Upper lobe of left lung (tissue), 6 donors: ENCODE measurements around the gene PARD3B. TPM values are rescaled to one million over a fixed set of nuclear protein-coding genes. Genes with fewer than 3 reads are reported as not detected.

ENCODE experiments used
- ATAC-seq, 2 donors: fragments of 200-7000 bp; cut with Tn5 transposase; one replicate each; pipeline ENCODE4 v1.9.1; 2022; ENCODE audit warnings: mild to moderate bottlenecking in 2 of 2, moderate library complexity in 2 of 2; ENCODE audit not compliant: low FRiP score in 2 of 2
- DNase-seq, 2 donors: peaks; one replicate each; pipeline ENCODE4 v3.0.0-alpha.2; 2019 to 2020
- H3K27ac ChIP-seq, 4 donors: fragments of 200-600 bp; sonication (generic); one replicate each; pipeline ENCODE4 v1.5.1; 2016 to 2019
- H3K27me3 ChIP-seq, 4 donors: fragments of 200-600 bp; sonication (generic); one replicate each; pipeline ENCODE4 v1.5.1; 2017 to 2019
- H3K36me3 ChIP-seq, 4 donors: fragments of 200-600 bp; sonication (generic); one replicate each; pipeline ENCODE4 v1.5.1; 2016 to 2019
- H3K4me1 ChIP-seq, 4 donors: fragments of 200-600 bp; sonication (generic); one replicate each; pipeline ENCODE4 v1.5.1; 2018 to 2019
- H3K4me3 ChIP-seq, 4 donors: fragments of 200-600 bp; sonication (generic); one replicate each; pipeline ENCODE4 v1.5.1; 2017 to 2019; ENCODE audit warnings: mild to moderate bottlenecking in 2 of 4, moderate library complexity in 1 of 4
- H3K9me3 ChIP-seq, 4 donors: fragments of 200-600 bp; sonication (generic); one replicate each; pipeline ENCODE4 v1.5.1; 2018 to 2019
- CTCF ChIP-seq, 6 experiments: fragments of 450-650 bp in 4 of 6; fragments of 200-600 bp in 2 of 6; sonication (generic) in 2 of 6; IDR thresholded peaks; one replicate each; pipeline ENCODE4 v1.5.1; 2016 to 2019; ENCODE audit warnings: antibody characterized with exemption in 6 of 6
- EP300 ChIP-seq, 4 donors: sonication (generic); formaldehyde crosslinking; IDR thresholded peaks; one replicate each; pipeline ENCODE4 v1.5.1; 2017; ENCODE audit warnings: antibody characterized with exemption in 4 of 4, control low read depth in 2 of 4
- POLR2A ChIP-seq, 4 donors: fragments of 450-650 bp; IDR thresholded peaks; one replicate each; pipeline ENCODE4 v1.5.1; 2016 to 2017; ENCODE audit warnings: antibody characterized with exemption in 4 of 4, mild to moderate bottlenecking in 2 of 4
- POLR2AphosphoS5 ChIP-seq, 2 donors: sonication (generic); formaldehyde crosslinking; IDR thresholded peaks; one replicate each; pipeline ENCODE4 v1.5.1; 2017; ENCODE audit warnings: antibody characterized with exemption in 2 of 2
- WGBS, 2 donors: methylation state at CpG; one replicate each; pipeline ENCODE4 v1.1.5; 2017 to 2018; 5-methylcytosine and 5-hydroxymethylcytosine counted together
- total RNA-seq, 6 donors: library from RNA; depleted of rRNA in 4 of 6; stranded (reverse); fragments of >200 nt in 4 of 6; gene quantifications; one replicate each; pipeline versions ENCODE4 v1.1.0 to v1.2.1, GENCODE V29; 2016 to 2021
- donor health status: DM: no; HTN: no; CAD: no; lungs with moderate emphysema.
- donor health status: DM: no; HTN: yes; CAD: no; lungs with severe emphysema.

The PARD3B gene
- total RNA-seq, 6 donors from 2014 or later, result 17.8 to 44.9 (median 24.2) TPM

- Histone ChIP-seq H3K4me3 (no peak overlapping the region), H3K4me1 (no peaks in the 10 kb centered on the region), H3K36me3 (no peaks in the 10 kb centered on the region), H3K27me3 (no peaks in the 10 kb centered on the region), H3K9me3 (no peaks in the 10 kb centered on the region), H3K27ac (no peak overlapping the region)
- TF ChIP-seq CTCF (IDR thresholded peaks at IDR 0.05) (no peak), POLR2A (IDR thresholded peaks at IDR 0.05) (no peak), POLR2AphosphoS5 (IDR thresholded peaks at IDR 0.05) (no peak), EP300 (IDR thresholded peaks at IDR 0.05) (no peak)
- ATAC-seq (no peak), DNase-seq (no peak)
- 90 to 93% methylated on average over 4 of the region's 4 CpGs for WGBS, 2 donors
These were observed 906.7 kb downstream of the PARD3B start for GRCh38 chr2:205451901-205452512.

- WGBS, 2 donors, result 91% methylated on average over 4 of the region's 4 CpGs
- Histone ChIP-seq H3K27me3 (no peaks in the 10 kb centered on the region), H3K9me3 (no peaks in the 10 kb centered on the region), H3K4me1 (no peaks in the 10 kb centered on the region), H3K27ac (no peak overlapping the region), H3K4me3 (no peak overlapping the region), H3K36me3 (no peaks in the 10 kb centered on the region)
- DNase-seq (no peak), ATAC-seq (no peak)
- TF ChIP-seq EP300 (IDR thresholded peaks at IDR 0.05) (no peak), POLR2A (IDR thresholded peaks at IDR 0.05) (no peak), POLR2AphosphoS5 (IDR thresholded peaks at IDR 0.05) (no peak), CTCF (IDR thresholded peaks at IDR 0.05) (no peak)
These were observed 907.9 kb downstream of the PARD3B start for GRCh38 chr2:205453202-205453601.

- no peak for TF ChIP-seq EP300 (IDR thresholded peaks at IDR 0.05)
- TF ChIP-seq POLR2AphosphoS5 (IDR thresholded peaks at IDR 0.05), result no peak
- no peak for TF ChIP-seq CTCF (IDR thresholded peaks at IDR 0.05)
- Histone ChIP-seq H3K36me3 (no peaks in the 10 kb centered on the region), H3K9me3 (no peaks in the 10 kb centered on the region), H3K27me3 (no peaks in the 10 kb centered on the region), H3K4me1 (no peaks in the 10 kb centered on the region), H3K4me3 (no peak overlapping the region), H3K27ac (no peak overlapping the region)
- WGBS, 2 donors, result 87 to 90% methylated on average over 1 of the region's 1 CpG
- DNase-seq (no peak), ATAC-seq (no peak)
These were observed 911.4 kb downstream of the PARD3B start for GRCh38 chr2:205456682-205457081.

- Histone ChIP-seq H3K27me3 (no peaks in the 10 kb centered on the region), H3K4me1 (no peaks in the 10 kb centered on the region), H3K36me3 (no peaks in the 10 kb centered on the region), H3K27ac (no peak overlapping the region), H3K9me3 (no peaks in the 10 kb centered on the region), H3K4me3 (no peak overlapping the region)
- TF ChIP-seq CTCF (IDR thresholded peaks at IDR 0.05), result no peak
- no peak for TF ChIP-seq POLR2A (IDR thresholded peaks at IDR 0.05)
- no peak for TF ChIP-seq POLR2AphosphoS5 (IDR thresholded peaks at IDR 0.05)
- no peak for TF ChIP-seq EP300 (IDR thresholded peaks at IDR 0.05)
- ATAC-seq (no peak), DNase-seq (no peak)
- WGBS, 2 donors, result 93 to 94% methylated on average over 1 of the region's 1 CpG
These were observed 914.9 kb downstream of the PARD3B start for GRCh38 chr2:205460217-205460616.

- Histone ChIP-seq H3K27ac (no peak overlapping the region), H3K4me3 (no peak overlapping the region), H3K36me3 (no peaks in the 10 kb centered on the region), H3K27me3 (no peaks in the 10 kb centered on the region), H3K4me1 (no peaks in the 10 kb centered on the region), H3K9me3 (no peaks in the 10 kb centered on the region)
- WGBS, 2 donors, result 93% methylated on average over 4 of the region's 4 CpGs
- no peak for ATAC-seq
- no peak for DNase-seq
- TF ChIP-seq POLR2AphosphoS5 (IDR thresholded peaks at IDR 0.05), result no peak
- TF ChIP-seq EP300 (IDR thresholded peaks at IDR 0.05), result no peak
- TF ChIP-seq POLR2A (IDR thresholded peaks at IDR 0.05), result no peak
- TF ChIP-seq CTCF (IDR thresholded peaks at IDR 0.05), result no peak
These were observed 915.9 kb downstream of the PARD3B start for GRCh38 chr2:205461169-205461568.
